DND-41 (cell line): ENCODE results near the gene MBOAT7.

Experiments used
- ATAC-seq: fragments of 200-7000 bp; cut with Tn5 transposase; 3 replicates; pipeline ENCODE4 v1.9.1; 2021; ENCODE audit warnings: low read depth; ENCODE audit not compliant: insufficient read depth
- DNase-seq: peaks from one replicate; pipeline ENCODE4 v3.0.0-alpha.2; 2020
- H2AFZ ChIP-seq: 2 replicates; pipeline ENCODE4 v1.6.0; 2012; ENCODE audit warnings: low read depth, low read length
- H3K27ac ChIP-seq: 2 replicates; pipeline ENCODE4 v1.5.1; 2012; ENCODE audit warnings: low read length, inconsistent platforms
- H3K27me3 ChIP-seq: fragments of 200-600 bp; sonication (generic); 2 replicates; pipeline ENCODE4 v1.6.0; 2012; ENCODE audit warnings: low read length, mild to moderate bottlenecking, inconsistent platforms; ENCODE audit not compliant: insufficient read depth, poor library complexity
- H3K36me3 ChIP-seq: 2 replicates; pipeline ENCODE4 v1.5.1; 2012; ENCODE audit warnings: low read length, inconsistent platforms; ENCODE audit not compliant: insufficient read depth
- H3K4me1 ChIP-seq: 2 replicates; pipeline ENCODE4 v1.5.1; 2012; ENCODE audit warnings: mild to moderate bottlenecking, low read length; ENCODE audit not compliant: insufficient read depth
- H3K4me2 ChIP-seq: 2 replicates; pipeline ENCODE4 v1.6.0; 2012; ENCODE audit warnings: mild to moderate bottlenecking, moderate library complexity, low read length, inconsistent platforms; ENCODE audit not compliant: insufficient read depth
- H3K4me3 ChIP-seq, 2 experiments: fragments of 200-600 bp in 1 of 2; shearing (Covaris generic) in 1 of 2; 2 replicates each; pipeline ENCODE4 v1.5.1; 2012 to 2016; ENCODE audit warnings: inconsistent platforms in 2 of 2, low read length in 2 of 2, mild to moderate bottlenecking in 2 of 2, low read depth in 1 of 2, moderate library complexity in 1 of 2
- H3K79me2 ChIP-seq: 2 replicates; pipeline ENCODE4 v1.6.0; 2012; ENCODE audit warnings: low read length, inconsistent platforms; ENCODE audit not compliant: insufficient read depth
- H3K9ac ChIP-seq: 2 replicates; pipeline ENCODE4 v1.6.0; 2012; ENCODE audit warnings: low read depth, mild to moderate bottlenecking, inconsistent platforms, low read length, moderate library complexity
- H3K9me3 ChIP-seq: 2 replicates; pipeline ENCODE4 v1.5.1; 2012; ENCODE audit warnings: low read length, moderate library complexity, mild to moderate bottlenecking, inconsistent platforms; ENCODE audit not compliant: insufficient read depth, severe bottlenecking
- H4K20me1 ChIP-seq: 2 replicates; pipeline ENCODE4 v1.6.0; 2012; ENCODE audit warnings: low read length; ENCODE audit not compliant: insufficient read depth
- CTCF ChIP-seq: IDR thresholded peaks from 2 replicates; pipeline ENCODE4 v1.5.1; 2012; ENCODE audit warnings: borderline replicate concordance, low read length, moderate library complexity, mild to moderate bottlenecking; ENCODE audit not compliant: poor library complexity, severe bottlenecking; ENCODE audit errors: extremely low read depth
- EZH2 ChIP-seq: IDR thresholded peaks from 3 replicates; pipeline ENCODE4 v1.6.1; 2012; ENCODE audit warnings: borderline replicate concordance, low read depth, mild to moderate bottlenecking, moderate library complexity, low read length, inconsistent platforms; ENCODE audit not compliant: severe bottlenecking

The MBOAT7 gene

GRCh38 chr19:54179921-54180461, 9.4 kb downstream of the MBOAT7 start:
- H3K4me3 ChIP-seq: no peak overlapping the region
- no peak for DNase-seq
- H3K27ac ChIP-seq: no peak overlapping the region
- H3K27me3 ChIP-seq: no peaks in the 10 kb centered on the region
- TF ChIP-seq CTCF (no peak), EZH2 (no peak)
- ATAC-seq: no peak
- H3K79me2 ChIP-seq: no peaks in the 10 kb centered on the region
- no peaks in the 10 kb centered on the region for H3K4me1 ChIP-seq
- H3K4me2 ChIP-seq: no peak overlapping the region
- no peak overlapping the region for H3K9ac ChIP-seq
- peaks cover 13% of the 10 kb centered on the region for H4K20me1 ChIP-seq
- no peaks in the 10 kb centered on the region for H3K9me3 ChIP-seq
- H3K36me3 ChIP-seq: peaks cover 37% of the 10 kb centered on the region
- H2AFZ ChIP-seq: no peak overlapping the region

GRCh38 chr19:54179262-54179852, 10.0 kb downstream of the MBOAT7 start:
- no peak overlapping the region for H3K4me2 ChIP-seq
- H3K27ac ChIP-seq: no peak overlapping the region
- TF ChIP-seq CTCF (no peak), EZH2 (no peak)
- peaks cover 13% of the 10 kb centered on the region for H4K20me1 ChIP-seq
- H3K9me3 ChIP-seq: no peaks in the 10 kb centered on the region
- H3K27me3 ChIP-seq: no peaks in the 10 kb centered on the region
- H2AFZ ChIP-seq: no peak overlapping the region
- H3K36me3 ChIP-seq: peaks cover 37% of the 10 kb centered on the region
- H3K79me2 ChIP-seq: no peaks in the 10 kb centered on the region
- no peak for DNase-seq
- ATAC-seq: no peak
- no peak overlapping the region for H3K4me3 ChIP-seq
- H3K4me1 ChIP-seq: no peaks in the 10 kb centered on the region
- no peak overlapping the region for H3K9ac ChIP-seq

- peak; percentile 48 for DNase-seq
- peaks cover 37% of the 10 kb centered on the region for H3K36me3 ChIP-seq
- no peaks in the 10 kb centered on the region for H3K27me3 ChIP-seq
- H3K4me2 ChIP-seq: no peak overlapping the region
- H3K27ac ChIP-seq: no peak overlapping the region
- no peaks in the 10 kb centered on the region for H3K9me3 ChIP-seq
- no peaks in the 10 kb centered on the region for H3K79me2 ChIP-seq
- peaks cover 13% of the 10 kb centered on the region for H4K20me1 ChIP-seq
- TF ChIP-seq EZH2 (no peak), CTCF (no peak)
- H3K4me1 ChIP-seq: no peaks in the 10 kb centered on the region
- no peak overlapping the region for H3K9ac ChIP-seq
- H3K4me3 ChIP-seq: no peak overlapping the region
- peak; percentile 90 for ATAC-seq
- H2AFZ ChIP-seq: no peak overlapping the region
These were observed 10.7 kb downstream of the MBOAT7 start for GRCh38 chr19:54178581-54179261.
